Temporal lobe (tissue), 2 donors: ENCODE data around the gene SLC2A4. TPM values are rescaled to one million over a fixed set of nuclear protein-coding genes. Genes with fewer than 3 reads are reported as not detected.

Experiments used
- small RNA-seq: library from RNA; depleted of rRNA; stranded (forward); fragments of <200 nt; gene quantifications from one replicate; pipeline ENCODE3, GENCODE V24; 2014; ENCODE audit warnings: low replicate concordance
- total RNA-seq: library from RNA; depleted of rRNA; stranded (reverse); fragments of >200 nt; gene quantifications from one replicate; pipeline ENCODE4 v1.2.3, GENCODE V29; 2014

Gene SLC2A4
- total RNA-seq, 1 donor from 2014 or later, result 0.25 TPM

Small RNA genes lying within 50 kb of the gene (small RNA-seq; reads per million reads assigned to genes)
- not detected for gene AC026954.2
- not detected for gene RF00019

Other genes with a start within 250 kb of the SLC2A4 start
- gene SLC16A13, start 245.7 kb upstream of the SLC2A4 start, total RNA-seq, result 0.25 TPM
- gene SLC16A11, start 237.6 kb upstream of the SLC2A4 start, total RNA-seq, result not detected
- not detected for gene CLEC10A, start 201.5 kb upstream of the SLC2A4 start, total RNA-seq
- not detected for gene ASGR2, start 166.9 kb upstream of the SLC2A4 start, total RNA-seq
- 11.3 TPM for gene ASGR1, start 102.3 kb upstream of the SLC2A4 start, total RNA-seq
- 112 TPM for gene DLG4, start 61.9 kb upstream of the SLC2A4 start, total RNA-seq
- gene ACADVL, start 61.8 kb upstream of the SLC2A4 start, total RNA-seq, result 58.0 TPM
- gene DVL2, start 47.2 kb upstream of the SLC2A4 start, total RNA-seq, result 30.0 TPM
- gene PHF23, start 42.3 kb upstream of the SLC2A4 start, total RNA-seq, result 17.9 TPM
- 93.9 TPM for gene GABARAP, start 39.3 kb upstream of the SLC2A4 start, total RNA-seq
- 49.9 TPM for gene CTDNEP1, start 30.0 kb upstream of the SLC2A4 start, total RNA-seq
- gene ELP5, start 29.5 kb upstream of the SLC2A4 start, total RNA-seq, result 22.1 TPM
- 0.49 TPM for gene CLDN7, start 19.2 kb upstream of the SLC2A4 start, total RNA-seq
- gene YBX2, start 12.9 kb downstream of the SLC2A4 start, total RNA-seq, result 1.2 TPM
- gene EIF5A, start 25.9 kb downstream of the SLC2A4 start, total RNA-seq, result 115 TPM
- gene GPS2, start 33.6 kb downstream of the SLC2A4 start, total RNA-seq, result 25.3 TPM
- 37.9 TPM for gene NEURL4, start 47.6 kb downstream of the SLC2A4 start, total RNA-seq
- gene ACAP1, start 54.8 kb downstream of the SLC2A4 start, total RNA-seq, result 0.25 TPM
- gene KCTD11, start 70.4 kb downstream of the SLC2A4 start, total RNA-seq, result 3.2 TPM
- gene TMEM95, start 73.4 kb downstream of the SLC2A4 start, total RNA-seq, result 0.25 TPM
- 0.25 TPM for gene TNK1, start 99.4 kb downstream of the SLC2A4 start, total RNA-seq
- 9.3 TPM for gene PLSCR3, start 112.8 kb downstream of the SLC2A4 start, total RNA-seq
- 29.7 TPM for gene TMEM256, start 122.4 kb downstream of the SLC2A4 start, total RNA-seq
- 27.0 TPM for gene NLGN2, start 126.1 kb downstream of the SLC2A4 start, total RNA-seq
- gene SPEM1, start 138.6 kb downstream of the SLC2A4 start, total RNA-seq, result not detected
- gene SPEM2, start 143.9 kb downstream of the SLC2A4 start, total RNA-seq, result not detected
- gene SPEM3, start 147.1 kb downstream of the SLC2A4 start, total RNA-seq, result not detected
- gene TMEM102, start 153.7 kb downstream of the SLC2A4 start, total RNA-seq, result 1.5 TPM
- gene FGF11, start 157.8 kb downstream of the SLC2A4 start, total RNA-seq, result 3.7 TPM
- 15.7 TPM for gene CHRNB1, start 163.3 kb downstream of the SLC2A4 start, total RNA-seq
- gene ZBTB4, start 197.9 kb downstream of the SLC2A4 start, total RNA-seq, result 14.3 TPM
- gene SLC35G6, start 199.7 kb downstream of the SLC2A4 start, total RNA-seq, result not detected
- 50.2 TPM for gene POLR2A, start 202.6 kb downstream of the SLC2A4 start, total RNA-seq